HG03575 (cell line): ENCODE measurements around the gene ASS1.
"Not testable (repeated sequence)": the region's sequence is repeated elsewhere in the genome, so short reads cannot be mapped to it uniquely, and the experiment has no call there.

Source experiments
- ATAC-seq: cut with Tn5 transposase; IDR thresholded peaks from one replicate; pipeline ENCODE4 v1.9.1; 2021; ENCODE audit not compliant: unreplicated experiment, insufficient number of reproducible peaks, low FRiP score; ENCODE audit errors: extremely low read depth

ASS1 gene

DNA sequence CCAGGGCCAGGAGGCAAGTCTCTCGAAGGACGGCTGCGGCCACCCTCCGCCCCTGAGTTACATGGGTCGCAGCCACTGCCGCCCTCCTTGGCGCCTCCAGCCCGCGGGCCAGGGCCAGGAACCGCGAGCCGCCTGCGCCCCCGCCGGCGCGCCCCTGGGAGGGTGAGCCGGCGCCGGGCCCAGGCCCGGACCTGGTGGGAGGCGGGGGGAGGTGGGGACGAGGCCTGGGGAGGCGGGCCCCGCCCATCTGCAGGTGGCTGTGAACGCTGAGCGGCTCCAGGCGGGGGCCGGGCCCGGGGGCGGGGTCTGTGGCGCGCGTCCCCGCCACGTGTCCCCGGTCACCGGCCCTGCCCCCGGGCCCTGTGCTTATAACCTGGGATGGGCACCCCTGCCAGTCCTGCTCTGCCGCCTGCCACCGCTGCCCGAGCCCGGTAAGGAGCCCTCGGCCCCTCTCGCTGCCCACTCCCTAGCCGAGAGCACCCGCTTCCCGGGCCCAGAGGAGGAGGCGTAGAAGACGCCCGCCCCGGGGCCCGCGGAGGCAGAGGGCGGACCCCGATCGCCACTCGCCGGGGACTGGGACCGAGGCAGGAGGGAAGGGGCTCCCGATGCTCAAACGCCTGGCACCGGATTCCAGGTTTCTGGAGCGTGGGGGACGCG is at the start of gene ASS1:
ASS1 (plus strand) TSS at position 397 of the 657 bp plus-strand sequence. CDS start 7,268 bp downstream, outside the sequence.
- ATAC-seq: no peak

- no peak for ATAC-seq
Observed at GRCh38 chr9:130395810-130396435, 48.8 kb upstream of the ASS1 start.

- no peak for ATAC-seq
Observed at GRCh38 chr9:130396581-130396980, 48.2 kb upstream of the ASS1 start.

DNA sequence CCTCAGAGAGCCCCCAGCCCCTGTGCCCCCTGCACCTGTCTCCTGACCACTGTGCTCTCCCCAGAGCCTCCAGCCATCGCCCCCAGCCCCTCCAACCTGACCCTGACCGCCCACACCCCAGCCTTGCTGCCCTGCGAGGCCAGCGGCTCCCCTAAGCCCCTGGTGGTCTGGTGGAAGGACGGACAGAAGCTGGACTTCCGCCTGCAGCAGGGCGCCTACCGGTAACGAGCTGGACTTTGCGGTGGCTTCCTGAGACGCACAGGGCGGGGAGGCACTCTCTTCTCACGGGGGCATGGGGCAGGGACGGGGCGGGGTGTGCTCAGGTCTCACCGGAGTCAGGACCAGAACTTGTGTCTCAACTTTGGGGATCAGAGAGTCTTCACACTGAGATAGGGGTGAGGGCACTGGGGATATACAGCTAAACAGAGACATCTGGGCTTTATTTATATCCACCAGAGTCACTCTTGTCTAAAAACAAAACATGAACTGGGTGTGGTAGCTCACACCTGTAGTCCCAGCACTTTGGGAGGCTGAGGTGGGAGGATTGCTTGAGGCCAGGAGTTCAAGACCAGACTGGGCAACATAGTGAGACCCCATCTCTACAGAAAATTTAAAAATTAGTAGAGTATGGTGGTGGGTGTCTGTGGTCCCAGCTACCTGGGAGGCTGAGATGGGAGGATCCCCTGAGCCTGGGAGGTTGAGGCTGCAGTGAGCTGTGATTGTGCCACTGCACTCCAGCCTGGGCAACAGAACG is 46.1 kb upstream of the ASS1 start:
- ATAC-seq: no peak

DNA sequence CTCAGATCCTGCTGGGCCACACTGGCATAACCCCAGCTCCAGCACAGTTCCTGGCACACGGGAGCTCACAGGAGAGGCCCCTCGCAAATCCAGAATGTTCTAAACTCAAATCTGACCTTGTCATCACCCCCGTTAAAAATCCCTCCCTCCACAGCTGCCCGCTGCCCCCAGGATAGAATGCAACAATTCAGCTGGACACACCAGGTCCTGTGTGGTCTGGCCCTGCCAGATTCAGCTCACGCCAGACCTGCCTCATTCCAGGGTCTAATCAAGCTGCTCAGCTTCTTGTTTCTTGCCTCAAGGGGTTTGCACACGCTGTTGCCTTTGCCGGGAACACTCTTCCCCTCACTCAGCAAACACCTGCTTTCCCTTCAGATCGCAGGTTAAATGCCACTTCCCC is 45.0 kb upstream of the ASS1 start:
- ATAC-seq: no peak

- no peak for ATAC-seq
Observed at GRCh38 chr9:130400870-130401269, 43.9 kb upstream of the ASS1 start.

DNA sequence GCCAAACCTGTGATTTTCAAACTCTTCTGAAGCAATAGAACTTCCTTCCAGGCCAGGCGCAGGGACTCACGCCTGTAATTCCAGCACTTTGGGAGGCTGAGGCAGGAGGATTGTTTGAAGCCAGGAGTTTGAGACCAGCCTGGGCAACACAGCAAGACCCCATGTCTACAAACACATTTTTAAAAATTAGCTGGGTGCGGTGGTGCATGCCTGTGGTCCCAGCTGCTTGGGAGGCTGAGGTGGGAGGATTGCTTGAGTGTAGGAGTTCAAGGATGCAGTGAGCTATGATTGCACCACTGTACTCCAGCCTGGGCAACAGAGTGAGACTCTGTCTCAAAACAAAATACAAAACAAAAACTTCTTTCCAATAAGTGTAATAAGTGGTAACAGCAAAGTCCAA is 43.0 kb upstream of the ASS1 start:
- not testable (repeated sequence) for ATAC-seq

- no peak for ATAC-seq
Observed at GRCh38 chr9:130402243-130402642, 42.5 kb upstream of the ASS1 start.

DNA sequence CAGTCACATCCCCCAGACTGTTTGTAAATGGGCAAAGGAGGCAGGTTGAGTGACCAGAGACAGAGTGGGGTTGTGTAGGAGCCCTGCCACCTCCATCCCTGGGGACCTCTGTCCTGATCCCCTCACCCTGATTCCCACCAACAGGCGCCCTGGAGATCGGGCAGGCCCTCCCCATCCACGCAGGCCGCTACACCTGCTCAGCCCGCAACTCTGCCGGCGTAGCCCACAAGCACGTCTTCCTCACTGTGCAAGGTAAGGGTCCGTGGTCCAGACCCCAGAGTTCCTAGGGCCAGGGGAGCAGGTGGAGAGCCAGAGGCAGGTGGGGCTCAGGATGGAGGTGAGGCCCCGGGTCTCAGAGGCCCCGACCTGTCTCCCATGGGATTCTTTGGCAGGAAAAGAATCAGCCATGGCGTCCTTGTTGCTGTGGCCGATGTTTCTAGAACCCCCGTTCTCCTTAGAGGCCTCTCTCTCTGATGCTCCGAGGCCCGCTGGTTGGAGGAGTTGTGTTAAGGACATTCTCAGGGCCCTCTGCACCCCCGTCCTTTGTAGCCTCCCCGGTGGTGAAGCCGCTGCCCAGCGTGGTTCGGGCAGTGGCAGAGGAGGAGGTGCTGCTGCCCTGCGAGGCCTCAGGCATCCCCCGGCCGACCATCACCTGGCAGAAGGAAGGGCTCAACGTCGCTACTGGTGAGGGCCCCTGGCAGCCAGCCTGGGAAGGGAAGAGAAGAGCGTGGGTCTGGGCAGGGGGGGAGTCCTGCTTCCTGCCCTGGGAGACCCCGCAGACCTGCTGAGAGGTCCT is 41.9 kb upstream of the ASS1 start:
- ATAC-seq: no peak

GRCh38 chr9:130405657-130406257 is 39.0 kb upstream of the ASS1 start:
- ATAC-seq: no peak

GRCh38 chr9:130406278-130406895 is 38.4 kb upstream of the ASS1 start:
- no peak for ATAC-seq

DNA sequence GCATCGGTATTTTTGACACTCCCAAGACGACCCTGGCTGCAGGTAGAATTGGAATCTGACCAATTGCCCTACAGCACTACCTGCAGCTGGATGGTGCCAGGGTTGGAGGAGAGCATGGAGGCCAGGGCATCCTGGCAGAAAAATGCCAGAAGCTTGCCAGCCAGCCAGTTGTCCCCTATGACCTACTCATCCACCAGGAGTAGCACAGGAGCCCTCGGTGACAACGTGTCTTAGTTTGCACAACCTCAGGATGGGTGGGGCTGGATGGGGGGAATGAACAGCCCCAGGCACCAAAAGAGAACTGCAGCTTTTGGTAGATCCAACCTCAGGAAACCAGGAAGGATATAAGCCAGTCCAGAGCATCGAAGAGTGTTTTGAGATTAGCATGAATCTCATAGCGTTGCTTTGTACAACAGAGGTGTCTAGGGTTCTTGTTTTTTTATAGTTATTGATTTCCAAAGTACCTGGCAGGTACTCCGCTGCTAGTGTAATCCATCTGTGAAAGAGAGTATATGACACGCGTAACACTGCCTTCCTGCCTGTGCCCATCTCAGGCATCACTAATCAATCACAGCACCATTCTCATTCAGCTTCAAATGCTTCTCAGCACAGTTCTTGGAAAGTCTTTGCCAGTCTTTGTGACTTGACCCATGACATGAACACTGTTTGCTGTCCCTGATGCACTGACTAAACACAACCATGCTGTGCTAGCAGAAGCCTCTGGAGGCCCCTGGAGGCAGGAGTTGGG is 36.7 kb upstream of the ASS1 start:
- no peak for ATAC-seq

- ATAC-seq: no peak
Observed at GRCh38 chr9:130408669-130409068, 36.1 kb upstream of the ASS1 start.

DNA sequence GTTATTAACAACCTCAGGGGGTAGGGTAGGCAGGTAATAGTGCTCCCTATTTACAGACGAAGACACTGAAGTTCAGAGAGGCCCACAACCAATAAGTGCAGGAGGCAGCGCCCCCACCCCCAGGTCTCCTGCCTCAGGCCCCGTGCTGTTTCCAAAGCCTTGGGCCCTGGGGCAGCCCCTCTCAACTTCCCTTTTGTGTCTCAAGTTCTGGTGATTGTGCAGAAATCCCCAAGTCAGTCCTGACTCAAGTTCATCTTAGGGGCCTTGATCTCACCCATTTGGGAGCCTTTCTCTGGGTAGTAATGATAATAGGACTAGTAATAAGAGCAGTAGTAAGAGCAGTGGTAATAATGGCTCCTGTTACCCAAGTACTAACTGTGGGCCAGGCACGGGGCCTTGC is 35.5 kb upstream of the ASS1 start:
- no peak for ATAC-seq

DNA sequence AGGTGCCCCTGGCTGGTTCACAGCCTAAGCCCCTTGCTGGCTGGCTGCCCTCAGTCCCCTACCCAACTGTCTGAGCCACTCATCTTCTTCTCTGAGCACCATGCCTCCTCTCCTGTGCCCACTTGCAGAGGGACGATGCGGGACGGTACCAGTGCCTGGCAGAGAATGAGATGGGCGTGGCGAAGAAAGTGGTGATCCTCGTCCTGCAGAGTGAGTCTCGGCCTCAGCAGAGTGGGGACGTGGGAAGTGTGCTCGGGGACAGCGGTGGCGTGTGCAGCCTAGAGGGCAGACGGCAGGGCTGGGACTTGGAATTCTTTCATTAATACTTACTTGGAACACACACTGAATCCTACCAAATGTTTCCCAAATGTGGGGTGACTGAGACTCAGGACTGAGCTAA is 34.3 kb upstream of the ASS1 start:
- no peak for ATAC-seq

GRCh38 chr9:130411566-130411915 is 33.2 kb upstream of the ASS1 start:
- no peak for ATAC-seq

GRCh38 chr9:130414081-130414731 is 30.6 kb upstream of the ASS1 start:
- ATAC-seq: no peak
